Measurements from ENCODE around the gene AGER.
"Not testable (repeated sequence)": the region's sequence is repeated elsewhere in the genome, so short reads cannot be mapped to it uniquely, and the experiment has no call there.

AGER gene

GRCh38 chr6:32148289-32149091, 35.6 kb downstream of the AGER start:
- H3K4me1 Mint-ChIP-seq (ENCODE audit: low read depth): peaks cover 19% of the 10 kb centered on the region
- H3K27ac Mint-ChIP-seq: peak overlapping the region; percentile 29
- peaks cover 69% of the 10 kb centered on the region for H3K27me3 Mint-ChIP-seq (ENCODE audit: low read depth)
- peak overlapping the region; percentile 79 for H3K4me3 Mint-ChIP-seq
- peak; percentile 63 for DNase-seq (ENCODE audit: low spot score)
- H3K9me3 Mint-ChIP-seq: no peaks in the 10 kb centered on the region
- H3K36me3 Mint-ChIP-seq (ENCODE audit: low read depth): no peaks in the 10 kb centered on the region

- Mint-ChIP-seq H3K36me3 (ENCODE audit: low read depth) (no peaks in the 10 kb centered on the region), H3K4me3 (no peak overlapping the region), H3K27me3 (ENCODE audit: low read depth) (peaks cover 60% of the 10 kb centered on the region), H3K27ac (no peak overlapping the region), H3K4me1 (ENCODE audit: low read depth) (peaks cover 13% of the 10 kb centered on the region), H3K9me3 (no peaks in the 10 kb centered on the region)
- no peak for DNase-seq (ENCODE audit: low spot score)
These were observed 36.5 kb downstream of the AGER start for GRCh38 chr6:32147401-32148132.

DNA sequence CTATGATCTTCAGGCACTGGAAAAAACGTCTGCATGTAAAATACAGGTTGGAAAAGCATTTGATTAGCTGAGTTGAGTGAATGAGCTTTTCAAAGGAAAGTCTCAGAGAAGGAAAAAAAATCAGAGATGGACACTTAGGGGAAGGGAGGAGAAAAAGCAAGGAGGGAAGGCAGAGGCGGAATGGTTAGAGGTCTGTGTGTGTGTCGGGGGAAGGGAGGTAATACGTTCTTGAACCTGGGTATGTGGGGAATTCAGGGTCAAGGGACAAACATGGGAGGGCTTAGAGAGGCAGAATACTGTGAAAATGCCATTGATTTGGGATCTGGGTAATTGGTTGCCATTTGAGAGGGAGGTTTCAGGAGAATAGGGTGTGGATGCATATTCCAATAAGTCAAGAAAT, 37.4 kb downstream of the AGER start:
- Mint-ChIP-seq H3K36me3 (ENCODE audit: low read depth) (no peaks in the 10 kb centered on the region), H3K9me3 (no peaks in the 10 kb centered on the region), H3K4me1 (ENCODE audit: low read depth) (peaks cover 13% of the 10 kb centered on the region), H3K27me3 (ENCODE audit: low read depth) (peaks cover 59% of the 10 kb centered on the region), H3K27ac (no peak overlapping the region), H3K4me3 (no peak overlapping the region)
- no peak for DNase-seq (ENCODE audit: low spot score)

GRCh38 chr6:32146287-32146686, 37.8 kb downstream of the AGER start:
- Mint-ChIP-seq H3K36me3 (ENCODE audit: low read depth) (no peaks in the 10 kb centered on the region), H3K27me3 (ENCODE audit: low read depth) (peaks cover 58% of the 10 kb centered on the region), H3K4me1 (ENCODE audit: low read depth) (peaks cover 12% of the 10 kb centered on the region), H3K9me3 (no peaks in the 10 kb centered on the region), H3K4me3 (no peak overlapping the region), H3K27ac (no peak overlapping the region)
- no peak for DNase-seq (ENCODE audit: low spot score)

DNA sequence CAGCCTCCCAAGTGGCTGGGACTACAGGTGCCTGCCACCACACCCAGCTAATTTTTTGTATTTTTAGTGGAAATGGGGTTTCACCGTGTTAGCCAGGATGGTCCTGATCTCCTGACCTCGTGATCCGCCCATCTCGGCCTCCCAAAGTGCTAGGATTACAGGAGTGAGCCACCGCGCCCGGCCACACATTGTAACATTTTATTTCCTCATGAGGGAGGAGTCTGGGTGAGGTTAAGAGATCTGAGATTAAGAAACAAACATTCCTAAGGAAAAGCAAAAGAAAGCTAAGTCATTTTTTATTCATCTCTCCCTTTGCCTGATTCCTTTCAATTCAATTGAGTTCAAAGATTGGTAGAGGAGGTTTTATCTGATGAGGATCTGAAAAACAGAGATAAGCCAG, 39.8 kb downstream of the AGER start:
- not testable (repeated sequence) for H3K9me3 Mint-ChIP-seq; H3K4me3 Mint-ChIP-seq; DNase-seq (ENCODE audit: low spot score); H3K36me3 Mint-ChIP-seq (ENCODE audit: low read depth); H3K27ac Mint-ChIP-seq
- peaks cover 11% of the 10 kb centered on the region for H3K4me1 Mint-ChIP-seq (ENCODE audit: low read depth)
- H3K27me3 Mint-ChIP-seq (ENCODE audit: low read depth): peaks cover 47% of the 10 kb centered on the region

DNA sequence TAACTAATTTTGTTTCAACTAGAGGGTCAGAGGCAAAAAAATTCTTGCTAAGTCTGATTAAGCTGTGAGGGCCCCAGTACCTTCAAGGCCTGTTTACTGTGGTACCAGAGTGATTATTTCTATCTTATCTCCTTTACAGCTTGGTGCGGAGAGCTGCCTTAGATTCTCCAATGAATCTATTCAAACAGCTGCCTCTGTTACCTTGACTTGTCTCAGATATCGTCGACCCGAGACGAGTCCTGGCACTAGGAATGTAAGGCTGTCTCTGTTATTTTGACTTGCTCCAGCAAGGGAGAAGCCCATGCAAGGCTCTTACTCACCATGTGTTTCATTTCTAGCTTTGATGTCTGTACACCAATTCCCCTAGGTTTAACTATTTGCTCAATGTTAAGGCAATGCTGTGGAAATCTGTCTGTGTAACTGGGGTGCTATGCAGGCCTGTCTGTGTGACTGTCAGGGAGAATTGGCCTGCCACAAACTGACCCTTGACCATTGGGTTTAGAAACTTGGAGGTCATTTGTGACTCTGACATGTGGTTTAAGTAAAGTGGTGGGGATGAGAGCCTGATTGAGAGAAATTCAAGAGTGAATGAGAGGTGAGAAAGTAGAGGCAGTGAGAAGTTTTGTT, 43.5 kb downstream of the AGER start:
- Mint-ChIP-seq H3K9me3 (no peaks in the 10 kb centered on the region), H3K4me3 (no peak overlapping the region), H3K27ac (no peak overlapping the region), H3K4me1 (ENCODE audit: low read depth) (no peaks in the 10 kb centered on the region), H3K27me3 (ENCODE audit: low read depth) (peaks cover 11% of the 10 kb centered on the region), H3K36me3 (ENCODE audit: low read depth) (no peaks in the 10 kb centered on the region)
- DNase-seq (ENCODE audit: low spot score): no peak

DNA sequence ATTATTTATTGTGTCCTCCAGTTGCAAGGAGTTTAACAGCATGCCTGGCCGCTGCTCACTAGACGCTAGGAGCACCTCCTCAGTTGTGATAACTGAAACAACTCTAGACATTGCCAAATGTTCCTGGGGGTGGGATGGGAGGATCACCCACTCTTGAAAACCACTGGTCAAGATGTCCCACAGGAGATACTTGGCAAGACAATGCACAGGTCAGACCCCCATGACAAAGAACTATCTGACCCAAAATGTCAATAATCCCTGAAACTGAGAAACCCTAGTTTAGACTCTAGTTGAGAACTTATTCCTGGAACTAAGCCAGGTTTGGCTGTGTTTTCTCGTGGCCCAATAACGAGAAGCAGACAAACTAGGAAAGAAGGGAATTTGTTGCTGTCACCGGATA, 44.5 kb downstream of the AGER start:
- Mint-ChIP-seq H3K36me3 (ENCODE audit: low read depth) (no peaks in the 10 kb centered on the region), H3K4me3 (no peak overlapping the region), H3K4me1 (ENCODE audit: low read depth) (no peaks in the 10 kb centered on the region), H3K27ac (no peak overlapping the region), H3K9me3 (no peaks in the 10 kb centered on the region), H3K27me3 (ENCODE audit: low read depth) (peaks cover 12% of the 10 kb centered on the region)
- no peak for DNase-seq (ENCODE audit: low spot score)

DNA sequence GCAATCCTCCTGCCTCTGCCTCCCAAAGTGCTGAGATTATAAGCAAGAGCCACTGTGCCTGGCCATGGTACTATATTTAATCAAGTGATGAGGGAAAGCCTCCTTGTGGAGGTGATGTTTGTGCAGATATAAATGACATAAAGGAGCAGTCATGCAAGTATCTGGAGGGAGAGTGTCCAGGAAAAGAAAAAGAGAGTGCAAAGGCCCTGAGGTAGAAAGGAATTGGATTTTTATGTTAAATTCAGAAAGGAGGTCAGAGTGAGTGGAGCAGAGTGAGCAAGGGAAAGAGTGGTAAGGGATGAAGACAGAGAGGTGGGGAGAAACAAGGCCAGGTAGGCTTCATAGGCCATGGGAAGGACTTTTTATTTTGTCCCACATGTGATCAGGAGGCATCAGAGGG, 46.6 kb downstream of the AGER start:
- no peaks in the 10 kb centered on the region for H3K4me1 Mint-ChIP-seq (ENCODE audit: low read depth)
- H3K9me3 Mint-ChIP-seq: no peaks in the 10 kb centered on the region
- no peak overlapping the region for H3K27ac Mint-ChIP-seq

DNA sequence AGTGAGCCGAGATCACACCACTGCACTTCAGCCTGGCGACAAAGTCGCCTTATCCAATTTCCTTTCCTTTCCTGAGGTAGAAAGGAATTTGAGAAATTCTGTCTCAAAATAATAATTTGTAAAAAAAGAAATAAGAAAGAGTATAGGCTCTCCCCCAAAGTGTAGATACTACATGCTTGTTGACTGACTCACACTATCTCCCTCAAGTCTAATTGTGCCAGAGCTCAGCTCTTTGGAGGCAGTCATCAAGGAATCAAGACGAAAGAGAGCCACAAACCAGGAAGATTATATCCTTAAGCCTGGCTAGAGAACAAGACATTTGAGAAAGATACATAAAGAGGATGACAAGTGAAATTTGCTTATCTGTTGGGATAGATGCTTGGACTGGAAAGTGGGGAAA, 50.3 kb downstream of the AGER start:
- no peak for DNase-seq (ENCODE audit: low spot score)
- Mint-ChIP-seq H3K9me3 (no peaks in the 10 kb centered on the region), H3K27ac (no peak overlapping the region), H3K4me3 (no peak overlapping the region), H3K4me1 (ENCODE audit: low read depth) (peaks cover 10% of the 10 kb centered on the region), H3K27me3 (ENCODE audit: low read depth) (peaks cover 10% of the 10 kb centered on the region), H3K36me3 (ENCODE audit: low read depth) (no peaks in the 10 kb centered on the region)

More for the DNA sequence above, 46.6 kb downstream of the AGER start:
- no peak for DNase-seq (ENCODE audit: low spot score)
- Mint-ChIP-seq H3K36me3 (ENCODE audit: low read depth) (no peaks in the 10 kb centered on the region), H3K4me3 (no peak overlapping the region), H3K27me3 (ENCODE audit: low read depth) (peaks cover 14% of the 10 kb centered on the region)

DNA sequence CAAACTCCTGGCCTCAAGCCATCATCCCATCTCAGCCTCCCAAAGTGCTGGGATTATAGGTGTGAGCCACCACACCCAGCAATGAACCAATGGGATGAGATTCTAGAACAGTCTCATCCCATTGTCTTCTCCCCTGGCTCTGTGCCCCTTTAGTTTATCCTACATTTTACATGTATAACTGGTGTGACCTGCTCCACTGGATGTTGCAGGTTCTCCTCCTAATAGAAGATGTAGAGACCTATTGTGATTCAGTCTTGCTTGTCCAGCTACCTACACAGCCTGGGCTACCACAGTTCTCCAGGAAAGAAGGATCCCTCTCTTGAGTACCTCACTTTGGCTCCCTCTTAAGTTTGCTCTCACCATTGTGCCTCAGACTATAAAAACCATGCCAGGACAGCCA, 51.9 kb downstream of the AGER start:
- Mint-ChIP-seq H3K27ac (no peak overlapping the region), H3K9me3 (no peaks in the 10 kb centered on the region), H3K4me3 (no peak overlapping the region), H3K27me3 (ENCODE audit: low read depth) (peaks cover 10% of the 10 kb centered on the region), H3K36me3 (ENCODE audit: low read depth) (peaks cover 4% of the 10 kb centered on the region), H3K4me1 (ENCODE audit: low read depth) (peaks cover 19% of the 10 kb centered on the region)
- no peak for DNase-seq (ENCODE audit: low spot score)

DNA sequence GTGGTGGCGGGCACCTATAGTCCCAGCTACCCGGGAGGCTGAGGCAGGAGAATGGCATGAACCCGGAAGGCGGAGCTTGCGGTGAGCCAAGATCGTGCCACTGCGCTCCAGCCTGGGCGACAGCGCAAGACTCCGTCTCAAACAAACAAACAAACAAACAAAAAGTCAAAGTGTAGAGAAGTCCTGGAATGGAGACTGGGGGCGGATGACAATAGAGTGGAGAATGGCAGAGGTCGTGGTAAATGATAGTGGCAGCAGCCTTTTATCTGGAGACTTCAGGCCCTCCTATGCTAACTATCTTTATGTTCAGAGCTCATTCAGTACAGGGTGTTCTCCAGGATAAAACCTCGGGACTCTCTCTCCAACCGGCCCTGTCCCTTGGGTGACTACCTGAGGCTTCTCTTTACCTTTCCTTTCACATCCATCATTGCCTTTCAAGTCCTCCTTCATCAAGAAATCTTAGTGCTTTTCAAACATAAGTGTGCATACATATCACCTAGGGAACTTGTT, 52.6 kb downstream of the AGER start:
- peak overlapping the region; percentile 30 for H3K4me3 Mint-ChIP-seq
- peaks cover 25% of the 10 kb centered on the region for H3K4me1 Mint-ChIP-seq (ENCODE audit: low read depth)
- H3K27me3 Mint-ChIP-seq (ENCODE audit: low read depth): peaks cover 10% of the 10 kb centered on the region
- no peak for DNase-seq (ENCODE audit: low spot score)
- H3K36me3 Mint-ChIP-seq (ENCODE audit: low read depth): peaks cover 9% of the 10 kb centered on the region
- H3K9me3 Mint-ChIP-seq: no peaks in the 10 kb centered on the region
- H3K27ac Mint-ChIP-seq: peak overlapping the region; percentile 31

All from T-helper 2 cell treated with Interferon-gamma antibody and Interleukin-4, amounts not matched to agents 5 μg/mL and 100 μg/mL, for 36 hours (primary cell).